Measurements from ENCODE around the gene CD163.
"Not testable (repeated sequence)": the region's sequence is repeated elsewhere in the genome, so short reads cannot be mapped to it uniquely, and the experiment has no call there.

The CD163 gene

DNA sequence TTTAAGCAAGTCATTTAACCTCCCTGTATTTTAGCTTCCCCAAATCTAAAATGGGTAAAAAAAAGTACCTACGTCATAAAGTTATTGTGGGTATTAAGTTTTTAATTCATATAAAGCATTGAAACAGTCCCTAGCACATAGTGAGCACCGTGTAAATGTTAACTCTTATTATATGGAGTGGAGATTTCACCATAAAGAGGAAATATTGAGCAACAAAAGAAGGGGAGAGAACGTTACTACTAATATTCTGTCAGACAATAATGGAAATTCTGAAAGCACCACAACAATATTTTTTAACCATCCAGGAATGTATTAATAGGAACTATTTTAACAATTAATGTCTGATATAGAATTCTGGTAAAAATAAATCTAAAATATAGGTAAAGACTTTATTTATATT is 51.8 kb downstream of the CD163 start:
- TF ChIP-seq, protein P1, sequence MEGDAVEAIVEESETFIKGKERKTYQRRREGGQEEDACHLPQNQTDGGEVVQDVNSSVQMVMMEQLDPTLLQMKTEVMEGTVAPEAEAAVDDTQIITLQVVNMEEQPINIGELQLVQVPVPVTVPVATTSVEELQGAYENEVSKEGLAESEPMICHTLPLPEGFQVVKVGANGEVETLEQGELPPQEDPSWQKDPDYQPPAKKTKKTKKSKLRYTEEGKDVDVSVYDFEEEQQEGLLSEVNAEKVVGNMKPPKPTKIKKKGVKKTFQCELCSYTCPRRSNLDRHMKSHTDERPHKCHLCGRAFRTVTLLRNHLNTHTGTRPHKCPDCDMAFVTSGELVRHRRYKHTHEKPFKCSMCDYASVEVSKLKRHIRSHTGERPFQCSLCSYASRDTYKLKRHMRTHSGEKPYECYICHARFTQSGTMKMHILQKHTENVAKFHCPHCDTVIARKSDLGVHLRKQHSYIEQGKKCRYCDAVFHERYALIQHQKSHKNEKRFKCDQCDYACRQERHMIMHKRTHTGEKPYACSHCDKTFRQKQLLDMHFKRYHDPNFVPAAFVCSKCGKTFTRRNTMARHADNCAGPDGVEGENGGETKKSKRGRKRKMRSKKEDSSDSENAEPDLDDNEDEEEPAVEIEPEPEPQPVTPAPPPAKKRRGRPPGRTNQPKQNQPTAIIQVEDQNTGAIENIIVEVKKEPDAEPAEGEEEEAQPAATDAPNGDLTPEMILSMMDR (IDR thresholded peaks at IDR 0.05; ENCODE audit: extremely low read depth, missing control alignments), result no peak
- no peak for DNase-seq (ENCODE audit: low spot score)

DNA sequence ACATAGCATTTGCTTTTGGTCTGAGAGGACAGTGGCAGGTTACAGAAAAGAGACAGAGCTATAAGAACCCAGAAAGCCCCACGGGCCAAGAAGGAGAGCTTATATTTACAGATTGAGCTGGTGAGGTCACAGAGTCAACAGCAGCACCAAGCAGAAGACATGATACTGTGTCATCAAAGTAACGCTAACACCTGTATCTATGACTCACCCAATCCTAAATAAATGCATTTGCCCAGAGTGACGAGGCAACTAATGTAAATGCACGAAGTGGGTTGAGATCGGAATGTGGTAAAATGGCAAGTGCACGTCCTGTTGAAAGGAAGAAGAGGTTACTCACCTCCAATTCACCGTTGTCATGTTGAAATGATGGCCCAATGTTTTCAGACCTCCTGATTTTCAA is 52.9 kb downstream of the CD163 start:
- no peak for DNase-seq (ENCODE audit: low spot score)
- TF ChIP-seq, protein P1 (IDR thresholded peaks at IDR 0.05; ENCODE audit: extremely low read depth, missing control alignments), result no peak

DNA sequence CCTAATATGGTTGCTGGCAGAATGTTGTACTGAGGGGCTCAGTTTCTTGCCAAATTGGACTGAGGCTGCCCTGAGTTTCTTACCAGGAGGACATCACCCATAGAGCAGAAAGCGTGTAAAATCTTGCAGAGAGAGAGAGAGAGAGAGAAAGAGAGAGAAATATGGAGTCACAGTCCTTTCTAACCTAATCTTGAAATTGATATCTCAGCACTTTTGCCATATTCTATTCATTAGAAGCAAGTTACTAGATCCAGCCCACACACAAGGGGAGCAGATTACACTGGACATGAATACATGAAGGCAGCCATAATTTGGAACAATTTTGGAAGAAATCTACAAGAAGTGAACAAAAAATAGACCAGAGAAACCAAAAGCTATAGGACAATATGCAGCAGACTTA is 55.5 kb downstream of the CD163 start:
- TF ChIP-seq, protein P1 (IDR thresholded peaks at IDR 0.05; ENCODE audit: extremely low read depth, missing control alignments), result no peak
- DNase-seq (ENCODE audit: low spot score), result no peak

DNA sequence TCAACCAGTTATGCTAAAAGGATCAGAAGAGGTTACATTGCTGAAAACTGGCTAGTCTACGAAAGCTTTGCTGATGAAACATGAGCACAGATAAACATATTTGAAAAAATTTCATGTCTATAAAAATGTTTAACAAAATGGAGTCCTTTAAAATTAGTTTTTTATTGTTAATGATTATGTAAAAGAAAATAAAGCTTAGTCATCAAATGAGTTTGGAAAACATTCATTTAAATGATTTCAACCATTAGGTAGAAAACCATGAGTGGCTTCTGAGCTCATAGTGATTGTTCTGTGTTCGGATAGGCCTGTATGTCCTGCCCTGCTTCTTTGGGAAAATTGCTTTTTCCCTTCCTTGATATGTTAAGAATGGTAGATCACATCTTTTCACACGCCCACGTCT is 59.0 kb downstream of the CD163 start:
- no peak for DNase-seq (ENCODE audit: low spot score)
- TF ChIP-seq, protein P1 (IDR thresholded peaks at IDR 0.05; ENCODE audit: extremely low read depth, missing control alignments), result no peak

DNA sequence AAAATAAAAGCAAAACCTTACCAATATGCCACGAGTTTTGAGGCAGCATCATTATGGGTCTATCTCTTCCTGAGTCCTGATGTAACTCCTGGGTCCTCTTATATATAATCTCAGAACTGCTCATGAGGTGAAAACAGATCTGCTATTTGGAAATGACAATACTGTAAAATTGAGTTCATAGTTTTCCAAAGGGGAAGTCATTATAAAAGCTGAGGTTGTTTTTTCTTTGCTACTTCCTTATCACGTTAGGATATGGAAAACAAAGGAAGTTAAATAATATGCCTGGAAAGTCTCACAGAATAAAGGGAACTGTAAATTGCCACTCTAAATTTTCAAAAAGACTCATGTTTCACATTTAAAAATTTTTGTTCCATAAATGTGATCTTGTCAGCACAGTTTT is 59.5 kb downstream of the CD163 start, which contains the start of gene CD163L1:
Gene CD163L1 (minus strand): TSS at position 78 of the 400 bp plus-strand sequence. CDS start 26 bp downstream, at position 52.
- TF ChIP-seq, protein P1 (IDR thresholded peaks at IDR 0.05; ENCODE audit: extremely low read depth, missing control alignments), result no peak
- no peak for DNase-seq (ENCODE audit: low spot score)

DNA sequence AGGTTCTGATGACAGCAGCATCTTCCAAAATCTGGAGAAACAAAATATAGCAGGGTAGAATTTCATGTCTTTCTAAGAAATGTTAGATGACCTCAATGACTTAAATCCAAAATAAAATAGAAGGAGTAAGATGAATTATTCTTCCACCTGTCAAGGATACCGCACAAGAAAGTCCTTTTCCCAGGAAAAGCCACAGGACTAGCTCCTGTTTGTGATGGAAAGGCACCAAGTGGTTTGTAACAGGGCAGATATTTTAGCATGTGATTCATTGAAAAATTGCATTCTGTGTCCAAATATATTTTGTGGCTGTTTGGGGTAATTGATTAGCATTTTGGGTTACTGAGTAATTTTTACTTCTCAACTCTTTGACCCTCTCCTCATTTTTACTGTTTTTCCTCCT is 62.4 kb downstream of the CD163 start:
- no peak for DNase-seq (ENCODE audit: low spot score)
- TF ChIP-seq, protein P1 (IDR thresholded peaks at IDR 0.05; ENCODE audit: extremely low read depth, missing control alignments), result no peak

DNA sequence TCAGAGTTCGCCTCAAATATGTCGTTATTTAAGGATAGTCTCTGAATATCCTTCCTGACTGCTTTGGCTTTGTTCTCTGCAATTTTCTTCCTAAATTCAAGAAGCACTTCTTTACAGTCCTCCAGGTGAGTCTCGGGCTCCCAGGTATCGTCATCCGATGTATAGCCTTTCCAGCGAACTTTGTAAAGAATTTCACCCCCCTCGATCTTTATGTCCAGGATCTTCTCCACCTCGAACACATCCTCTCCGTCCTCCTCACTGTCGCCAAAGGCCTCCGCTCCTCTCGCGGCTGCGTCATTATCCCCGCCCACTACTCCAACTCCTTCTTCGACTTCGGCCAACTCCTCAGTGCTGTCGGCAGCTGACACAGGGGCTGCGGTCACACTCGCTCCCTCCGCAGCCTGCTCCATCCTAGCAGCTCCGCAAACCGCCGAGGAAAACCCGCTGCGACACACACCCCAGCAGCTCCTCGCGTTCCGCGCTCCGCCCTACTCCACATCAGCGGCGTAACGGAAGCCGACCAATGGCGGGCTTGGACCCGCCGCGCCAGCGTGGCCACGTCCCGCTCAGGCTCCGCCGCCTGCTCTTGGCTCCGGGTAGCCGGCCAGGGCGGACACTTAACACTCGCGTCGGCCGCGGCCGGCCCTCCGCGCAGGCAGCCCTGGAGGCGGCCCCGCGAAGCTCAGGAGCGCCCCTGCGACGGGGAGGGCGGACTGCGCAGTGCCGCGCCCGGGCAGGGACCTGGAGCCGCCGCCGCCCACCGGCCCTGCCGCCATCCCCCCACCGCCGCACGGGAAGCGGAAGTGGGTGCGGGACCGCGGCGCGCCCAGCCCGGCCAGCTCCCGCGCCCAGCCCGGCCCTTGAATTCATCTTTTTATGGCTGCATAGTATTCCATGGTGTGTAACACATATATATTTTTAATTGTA is 63.7 kb downstream of the CD163 start:
- peak; percentile 15 for DNase-seq (ENCODE audit: low spot score)
- TF ChIP-seq, protein P1 (IDR thresholded peaks at IDR 0.05; ENCODE audit: extremely low read depth, missing control alignments), result no peak

DNA sequence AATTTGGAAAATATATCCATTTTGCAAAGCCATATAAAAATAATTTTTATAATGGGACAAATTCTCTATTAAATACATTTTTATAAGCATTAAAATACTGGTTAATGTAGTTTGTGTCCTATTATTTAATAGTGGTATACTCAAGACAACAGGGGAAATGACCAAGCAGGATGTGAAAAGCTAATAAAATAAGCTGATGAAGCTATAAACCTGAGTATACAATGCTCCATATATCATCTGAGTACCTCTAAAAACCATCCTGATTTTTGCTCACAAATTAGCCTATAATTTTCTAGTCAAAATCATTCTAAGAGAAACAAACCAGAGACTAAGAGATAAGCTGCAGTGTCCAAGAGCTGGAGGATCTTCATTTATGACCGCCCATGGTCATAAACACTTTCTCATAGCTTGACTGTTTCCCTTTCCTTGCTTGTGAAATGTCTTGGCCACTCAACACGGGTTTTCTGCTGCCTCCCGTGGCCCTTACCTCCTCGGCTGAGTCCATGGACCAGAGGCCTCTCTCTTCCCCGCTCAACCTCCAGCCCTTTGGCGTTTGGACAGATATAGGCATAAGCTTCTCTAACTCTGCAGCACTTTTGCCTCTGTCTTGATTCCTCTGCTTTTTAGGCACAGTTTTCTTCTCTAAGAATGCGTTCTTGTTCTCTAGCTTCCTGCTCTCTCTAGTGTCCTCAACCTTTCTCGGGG is 65.1 kb downstream of the CD163 start:
- DNase-seq (ENCODE audit: low spot score), result not testable (repeated sequence)

DNA sequence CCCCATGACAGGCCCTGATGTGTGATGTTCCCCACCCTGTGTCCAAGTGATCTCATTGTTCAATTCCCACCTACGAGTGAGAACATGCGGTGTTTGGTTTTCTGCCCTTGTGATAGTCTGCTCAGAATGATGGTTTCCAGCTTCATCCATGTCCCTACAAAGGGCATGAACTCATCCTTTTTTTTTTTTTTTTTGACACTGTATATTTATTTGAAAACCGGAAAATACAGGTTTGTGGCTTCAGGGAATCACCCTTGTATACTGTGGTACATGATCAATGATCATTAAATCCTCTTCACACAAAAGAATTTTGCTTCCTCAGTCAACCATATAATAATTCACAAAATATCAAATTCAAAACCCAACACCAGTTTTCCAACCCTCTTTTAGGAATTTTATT is 66.1 kb downstream of the CD163 start:
- not testable (repeated sequence) for DNase-seq (ENCODE audit: low spot score)

All from GM20000 (cell line).